HG03460 (cell line): Measurements from ENCODE around the gene LYRM4.
"Not testable (repeated sequence)": the region's sequence is repeated elsewhere in the genome, so short reads cannot be mapped to it uniquely, and the experiment has no call there.

ENCODE experiments used
- ATAC-seq: cut with Tn5 transposase; IDR thresholded peaks from one replicate; pipeline ENCODE4 v1.9.1; 2021; ENCODE audit not compliant: unreplicated experiment

Gene LYRM4

DNA sequence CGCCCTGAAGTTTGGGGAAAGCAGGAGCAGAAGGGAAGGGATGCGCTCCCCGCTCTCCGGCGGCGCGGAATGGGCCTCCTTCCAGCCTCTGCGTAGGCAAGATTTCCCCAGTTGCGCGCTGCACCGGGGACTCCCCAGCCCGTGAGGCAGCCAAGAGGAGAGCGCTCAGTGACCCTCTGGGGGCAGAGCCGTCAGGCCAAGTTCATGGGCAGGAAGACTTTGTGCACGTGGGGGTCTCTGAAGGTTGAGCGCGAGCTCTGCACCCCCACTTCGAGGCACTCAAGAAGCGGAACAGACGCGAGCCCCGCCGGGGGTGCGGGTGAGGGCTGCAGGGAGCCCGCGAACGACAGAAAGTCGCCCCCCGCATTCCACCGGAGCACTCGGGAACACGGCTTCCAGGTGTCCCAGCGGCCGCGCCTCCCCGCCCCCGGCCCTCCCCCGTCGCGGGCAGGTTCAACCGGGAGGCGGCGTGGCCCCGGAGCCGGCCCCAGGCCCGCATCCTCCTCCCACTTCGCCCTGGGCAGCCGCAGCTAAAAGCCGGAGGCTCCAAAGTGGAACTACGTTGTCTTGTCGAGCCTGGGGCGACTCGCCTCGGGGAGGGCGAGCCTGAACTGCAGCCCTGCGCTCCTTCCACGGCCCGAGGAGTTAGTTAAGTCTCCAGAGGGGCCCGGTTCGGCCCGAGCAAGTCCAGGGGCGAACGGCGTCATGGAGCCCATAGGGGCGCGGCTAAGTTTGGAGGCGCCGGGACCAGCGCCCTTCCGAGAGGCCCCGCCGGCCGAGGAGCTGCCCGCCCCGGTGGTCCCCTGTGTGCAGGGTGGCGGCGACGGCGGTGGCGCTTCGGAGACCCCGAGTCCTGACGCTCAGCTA is 175.7 kb downstream of the LYRM4 start, which contains the start of gene PPP1R3G:
PPP1R3G (plus strand) TSS at position 561 of the 867 bp plus-strand sequence; CDS start at position 706, 145 bp downstream.
- ATAC-seq: peak; percentile 48

DNA sequence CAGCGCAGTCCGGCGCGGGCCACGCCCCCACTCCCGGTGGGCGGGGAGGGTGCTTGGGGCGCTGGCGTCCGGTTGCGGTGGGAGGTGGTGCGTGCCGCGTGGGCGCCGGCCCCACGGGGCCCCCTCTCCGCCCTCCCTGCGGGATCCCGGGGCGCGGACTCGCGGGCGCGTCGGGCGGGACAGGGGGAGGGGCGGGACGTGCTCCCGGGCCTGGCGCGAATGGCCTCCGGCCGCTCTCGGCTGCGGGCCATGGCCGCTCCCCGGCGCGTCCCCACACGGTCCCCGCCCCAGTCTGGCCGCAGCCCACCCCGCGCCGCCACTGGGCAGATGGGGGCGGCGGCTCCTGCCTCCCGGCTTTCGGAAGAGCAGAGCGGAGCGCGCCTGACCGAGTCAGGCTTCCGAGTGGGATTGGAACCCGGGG is 176.4 kb downstream of the LYRM4 start:
- ATAC-seq: peak; percentile 28

DNA sequence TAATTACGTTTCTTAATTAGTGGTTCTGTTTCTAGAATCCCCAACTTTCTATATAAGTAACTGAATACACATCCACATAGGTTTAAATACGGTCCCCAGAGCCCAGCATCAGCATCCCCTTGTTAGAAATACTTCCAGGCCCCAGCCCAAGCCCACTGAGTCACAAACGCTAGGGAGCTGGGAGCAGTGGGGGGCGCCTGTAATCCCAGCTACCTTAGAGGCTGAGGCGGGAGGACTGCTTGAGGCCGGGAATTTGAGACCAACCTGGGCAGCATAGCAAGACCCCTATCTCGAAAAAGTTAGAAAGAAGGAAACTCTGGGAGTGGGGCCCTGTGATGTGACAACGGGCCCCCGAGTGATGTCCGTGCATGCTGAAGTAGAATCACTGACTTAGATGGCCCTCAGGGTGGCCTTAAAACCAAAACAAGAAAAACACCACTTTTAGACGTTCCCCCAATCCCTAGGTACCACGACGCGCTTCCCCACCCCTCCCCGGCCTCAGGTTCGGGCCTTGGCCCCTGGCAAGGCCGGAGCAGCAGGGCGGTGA is 176.9 kb downstream of the LYRM4 start:
- ATAC-seq: no peak

DNA sequence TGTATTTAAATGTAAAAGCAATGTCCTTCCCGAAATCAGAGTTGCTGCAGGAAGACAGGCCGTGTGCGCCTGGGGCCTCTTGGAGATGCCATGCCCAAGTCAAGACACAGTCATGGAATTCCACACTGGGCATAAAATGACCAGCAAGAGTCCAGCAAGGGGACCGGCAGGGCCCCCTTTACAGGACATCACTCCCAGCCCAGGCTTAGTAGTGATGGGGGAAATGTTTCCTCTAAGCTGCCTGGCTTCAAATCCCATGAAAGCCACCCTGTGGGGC is 177.5 kb downstream of the LYRM4 start:
- no peak for ATAC-seq

DNA sequence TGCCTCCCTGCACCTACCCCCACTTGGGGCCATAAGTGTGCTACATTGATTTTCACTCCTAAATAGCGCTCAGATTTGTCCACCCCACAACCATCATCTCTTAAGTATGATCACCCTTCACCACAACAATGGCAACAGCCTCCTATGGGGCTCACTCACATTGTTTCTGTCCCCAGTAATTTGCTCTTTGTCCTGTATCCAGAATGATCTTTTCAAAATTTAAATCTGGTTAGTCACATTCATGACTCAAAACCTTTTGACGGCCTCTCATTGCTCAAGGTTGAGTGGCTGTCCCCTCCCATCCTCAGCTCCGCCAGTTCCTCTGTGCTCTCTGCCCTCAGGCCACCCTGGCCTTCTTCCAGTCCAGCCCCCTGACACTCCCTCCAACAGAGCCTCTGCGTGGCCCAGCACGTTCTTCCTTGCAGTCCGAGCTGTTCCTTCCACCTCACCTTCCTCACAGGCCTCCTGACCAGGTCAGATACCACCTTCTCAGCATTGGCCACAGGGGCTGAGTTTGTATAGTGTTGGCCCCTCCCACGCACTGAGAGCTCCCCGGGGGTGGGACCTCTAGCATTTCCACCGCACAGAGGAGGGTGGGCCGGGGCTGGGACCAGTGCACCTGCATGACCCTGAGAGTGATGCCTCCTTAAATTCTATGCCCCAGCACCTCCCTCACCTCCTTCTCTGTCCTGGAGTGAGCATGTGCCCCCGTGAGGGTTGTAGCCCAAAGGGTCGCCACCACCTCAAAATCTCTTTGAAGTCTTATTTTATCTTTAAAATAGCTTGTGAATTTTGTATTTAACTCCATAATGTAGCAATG is 178.1 kb downstream of the LYRM4 start:
- ATAC-seq: no peak

DNA sequence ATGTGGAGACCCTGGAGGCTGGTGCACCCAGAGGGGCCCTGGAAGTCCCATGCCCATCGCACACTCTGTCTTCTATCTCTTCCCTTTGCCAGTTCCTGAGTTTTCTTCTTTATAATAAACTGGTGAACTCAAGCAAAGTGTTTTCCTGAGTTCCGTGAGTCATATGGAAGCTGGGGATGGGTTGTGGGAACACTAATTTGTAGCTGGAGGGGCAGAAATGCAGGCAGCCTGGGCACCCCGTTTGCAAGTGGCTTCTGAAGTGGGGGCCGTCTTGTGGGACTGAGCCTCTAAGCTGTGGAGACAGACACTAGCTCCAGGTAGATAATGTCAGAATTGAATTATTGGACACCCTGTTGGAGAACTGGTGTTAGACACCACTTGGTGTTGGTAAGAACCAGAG is 178.8 kb downstream of the LYRM4 start:
- ATAC-seq: no peak

DNA sequence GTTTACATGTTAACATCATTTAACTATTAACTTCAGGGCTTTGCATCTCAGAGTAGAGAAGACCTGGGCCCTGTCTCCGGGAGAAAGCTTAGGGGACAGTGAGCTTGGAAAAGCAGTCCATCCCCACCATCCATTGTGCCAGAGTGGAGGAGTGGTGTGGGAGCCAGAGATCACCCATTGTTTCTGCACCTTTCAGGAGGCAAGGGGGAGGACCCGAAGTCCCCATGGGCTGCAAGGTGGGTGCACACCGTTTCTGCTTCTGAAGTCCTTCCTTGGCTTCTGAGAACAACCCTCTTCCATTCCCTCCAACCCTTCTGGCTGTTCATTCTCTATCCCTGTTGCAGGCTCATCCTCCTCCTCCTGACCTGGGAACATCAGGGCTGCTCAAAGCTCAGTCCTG is 179.6 kb downstream of the LYRM4 start:
- ATAC-seq: no peak

DNA sequence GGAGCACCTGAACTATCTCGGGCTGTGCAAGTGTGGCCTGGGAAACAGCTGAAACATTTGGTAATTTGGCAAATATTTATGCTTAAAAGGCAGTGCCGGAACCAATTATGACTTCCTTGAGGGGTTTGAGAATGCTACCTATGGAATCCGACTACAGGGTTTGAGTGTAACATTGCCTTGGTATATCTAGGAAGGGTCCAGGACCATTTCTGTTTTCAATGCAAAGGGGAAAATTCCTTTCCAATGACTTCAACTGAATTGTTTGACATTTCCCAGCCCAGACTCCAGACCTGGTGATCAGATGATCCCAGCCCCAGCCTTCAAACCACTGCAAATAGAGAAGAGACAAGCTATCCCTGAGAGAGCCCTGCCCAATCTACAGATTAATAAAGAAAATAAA is 180.2 kb downstream of the LYRM4 start:
- ATAC-seq: no peak

DNA sequence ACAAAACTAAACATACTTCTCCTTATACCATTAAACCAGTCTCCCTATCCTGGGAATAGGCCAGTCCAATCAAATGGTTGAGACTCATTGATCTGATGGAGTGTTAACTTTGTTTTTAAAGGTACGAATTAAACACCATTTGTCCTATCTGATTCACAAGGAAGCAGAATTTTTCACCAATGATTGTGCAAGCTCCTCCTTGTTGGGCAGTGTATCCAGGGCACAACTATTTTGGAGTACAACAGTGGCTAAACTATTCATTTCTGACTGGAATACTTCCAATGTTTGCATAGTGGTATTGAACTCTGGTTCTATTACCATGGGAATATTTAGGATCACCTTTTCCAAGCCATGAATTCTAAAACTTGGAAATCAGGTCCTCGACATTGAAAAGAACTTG is 181.1 kb downstream of the LYRM4 start:
- no peak for ATAC-seq

DNA sequence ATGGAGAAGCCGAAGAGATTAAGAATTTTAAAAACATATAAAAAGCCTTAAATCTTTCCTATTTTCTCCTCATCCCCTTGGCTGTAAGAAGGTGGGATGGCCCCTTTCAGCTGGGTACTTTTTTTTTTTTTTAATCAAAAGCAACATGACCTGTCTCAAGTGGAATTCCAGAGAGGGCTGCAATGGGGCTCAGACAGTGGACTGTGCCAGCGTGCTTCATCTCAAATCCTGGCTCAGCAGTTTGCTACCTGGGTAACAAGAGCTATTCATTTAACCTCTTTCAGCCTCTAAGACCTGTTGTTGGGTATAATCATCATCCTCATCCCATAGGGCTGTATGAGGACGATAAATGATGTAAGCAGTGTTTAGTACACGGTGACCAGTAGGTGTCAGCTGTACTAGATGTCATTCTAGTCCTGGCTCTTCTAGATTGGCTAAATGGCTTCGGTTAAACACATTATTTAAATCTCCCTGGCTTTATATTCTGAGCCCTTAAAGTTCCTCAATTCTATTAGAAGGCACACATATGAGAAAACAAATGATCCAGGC is 182.6 kb downstream of the LYRM4 start:
- no peak for ATAC-seq

DNA sequence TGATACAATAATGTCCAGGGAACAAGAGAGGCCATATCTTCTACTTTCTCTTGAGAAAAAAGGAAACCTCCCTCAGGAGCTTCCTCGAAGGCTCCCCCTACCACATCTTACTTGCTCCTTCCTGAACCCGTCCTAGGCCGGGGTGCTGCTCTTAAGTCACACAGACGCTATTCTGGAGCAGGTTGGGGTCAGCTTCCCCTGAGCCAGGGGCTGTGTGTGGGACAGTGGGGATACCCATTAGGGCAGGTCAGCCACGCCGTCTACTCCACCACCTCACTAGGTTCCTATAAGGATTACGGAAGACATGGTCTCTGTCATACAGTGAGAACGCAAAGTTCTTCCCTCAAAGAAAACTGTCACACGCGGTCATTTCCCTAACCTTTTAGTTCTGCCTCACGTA is 183.8 kb downstream of the LYRM4 start:
- ATAC-seq: no peak

DNA sequence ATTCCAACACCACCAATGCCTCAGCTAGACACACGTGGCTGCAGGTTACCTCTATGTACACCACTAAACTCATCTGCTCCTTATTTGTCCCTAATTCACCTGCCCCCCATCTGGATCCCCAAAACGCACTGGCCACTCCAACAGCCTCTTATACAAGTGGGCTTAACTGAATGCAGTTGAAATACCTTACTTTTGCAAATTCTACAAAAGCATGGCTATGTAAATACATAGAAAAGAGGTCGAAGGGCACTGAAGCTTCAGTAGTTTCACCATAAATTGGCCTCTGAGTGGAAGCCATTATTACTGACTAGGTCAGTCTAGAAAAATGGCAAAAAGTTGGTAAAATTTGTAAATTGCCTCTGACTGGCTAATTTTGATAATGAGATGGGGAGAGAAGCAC is 186.8 kb downstream of the LYRM4 start:
- no peak for ATAC-seq

DNA sequence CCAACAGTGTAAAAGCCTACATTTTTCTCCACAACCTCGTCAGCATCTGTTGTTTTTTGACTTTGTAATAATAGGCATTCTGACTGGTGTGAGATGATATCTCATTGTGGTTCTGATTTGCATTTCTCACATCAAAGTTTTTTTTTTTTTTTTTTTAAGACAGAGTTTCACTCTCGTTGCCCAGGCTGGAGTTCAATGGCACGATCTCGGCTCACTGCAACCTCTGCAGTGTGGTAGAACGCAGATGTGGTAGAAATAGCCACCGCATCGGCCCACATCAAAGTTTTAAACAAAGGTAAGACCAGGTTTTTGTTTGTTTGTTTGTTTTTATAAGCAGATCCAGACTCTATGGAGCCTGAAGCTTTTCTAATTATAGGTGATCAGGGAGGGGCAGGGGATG is 188.3 kb downstream of the LYRM4 start:
- no peak for ATAC-seq

DNA sequence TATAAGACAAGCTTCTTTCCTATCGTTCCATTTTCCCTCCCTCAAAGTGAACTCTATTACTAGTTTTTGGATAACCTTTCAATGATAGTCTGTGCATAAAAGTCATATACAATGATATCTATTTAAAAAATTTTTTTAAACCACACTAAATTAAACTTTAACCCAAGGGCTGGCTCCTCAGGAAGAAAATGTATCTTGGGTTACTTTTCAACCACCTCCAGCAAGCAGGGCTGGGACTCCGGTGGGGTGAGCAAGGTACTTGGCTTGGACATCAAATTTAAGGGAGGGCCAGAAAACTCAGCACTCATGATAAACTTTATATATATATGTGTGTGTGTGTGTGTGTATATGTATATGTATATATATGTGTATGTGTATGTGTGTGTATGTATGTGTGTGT is 189.5 kb downstream of the LYRM4 start:
- ATAC-seq: no peak

DNA sequence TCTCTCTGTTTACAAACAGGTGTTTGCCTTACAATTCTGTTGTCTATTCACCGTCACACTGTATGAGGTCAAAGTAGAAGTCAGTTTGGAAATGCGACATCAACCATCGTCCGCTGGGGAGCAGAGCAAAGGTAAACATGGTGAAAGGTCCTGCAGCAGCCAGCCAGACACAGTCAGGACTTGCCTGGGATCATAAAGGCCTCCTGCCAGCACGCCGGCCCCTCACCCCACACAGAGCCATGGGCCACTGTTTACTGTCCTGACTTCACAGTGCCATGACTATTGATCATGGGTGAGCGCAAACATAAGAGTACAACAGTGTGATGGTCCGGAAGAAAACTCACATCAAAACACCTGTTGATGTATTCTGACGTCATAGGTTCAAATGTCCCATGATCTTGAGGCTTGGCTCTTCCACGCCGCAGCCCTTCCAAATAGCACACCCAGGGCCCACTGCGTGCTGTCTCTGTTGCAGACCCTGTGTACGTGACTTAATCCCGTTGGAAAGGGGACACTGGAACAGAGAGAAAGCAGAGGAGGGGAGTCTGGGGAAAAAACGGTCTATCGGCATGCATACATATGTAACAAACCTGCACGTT is 192.5 kb downstream of the LYRM4 start:
- no peak for ATAC-seq

DNA sequence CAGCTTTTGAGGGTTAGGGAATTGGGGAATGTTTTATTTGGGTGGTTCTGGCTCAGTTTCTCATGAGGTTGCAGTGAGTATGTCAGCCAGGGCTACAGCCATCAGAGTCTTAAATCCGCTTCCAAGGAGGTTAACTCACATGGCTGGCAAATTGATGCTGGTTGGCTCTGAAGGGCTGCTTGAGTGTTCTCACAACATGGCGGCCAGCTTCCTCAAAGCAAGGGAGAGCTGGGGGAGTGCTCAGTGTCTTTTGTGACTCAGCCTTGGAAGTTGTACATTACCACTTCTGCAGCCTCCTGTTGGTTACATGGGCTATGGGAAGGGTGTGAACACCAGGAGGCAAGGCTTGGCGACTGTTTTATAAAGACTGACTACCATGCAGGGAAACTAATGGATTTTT is 193.4 kb downstream of the LYRM4 start:
- ATAC-seq: no peak

DNA sequence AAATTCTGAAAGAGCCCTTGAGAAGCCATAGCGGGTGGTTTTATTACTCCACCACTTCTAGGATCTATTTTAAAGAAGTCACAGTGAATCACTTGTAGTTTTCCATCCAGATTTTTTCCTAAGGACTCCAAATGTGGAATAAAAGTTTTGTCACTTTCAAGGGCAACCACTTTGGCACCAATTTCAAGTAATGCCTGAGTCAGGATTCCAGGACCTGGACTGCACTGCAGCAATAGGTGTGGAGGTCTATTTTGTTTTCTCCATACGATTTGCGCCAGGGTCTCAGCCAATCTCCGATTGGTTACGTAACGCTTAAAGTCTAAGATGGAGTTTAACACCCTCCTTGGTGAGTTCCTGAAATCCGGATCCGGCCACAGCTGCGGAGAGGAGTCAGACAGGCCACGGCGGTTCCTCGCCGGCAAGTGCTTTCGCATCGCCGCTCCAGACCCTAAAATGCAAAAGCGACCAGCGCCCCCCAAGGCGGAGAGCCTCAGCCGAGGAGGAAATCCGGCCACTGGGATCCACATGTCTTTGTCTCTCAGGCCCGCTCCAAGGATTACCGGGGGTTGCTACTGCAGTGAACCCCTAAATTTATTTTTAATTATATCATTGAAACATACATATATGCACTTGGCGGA is 194.2 kb downstream of the LYRM4 start:
- ATAC-seq: no peak

DNA sequence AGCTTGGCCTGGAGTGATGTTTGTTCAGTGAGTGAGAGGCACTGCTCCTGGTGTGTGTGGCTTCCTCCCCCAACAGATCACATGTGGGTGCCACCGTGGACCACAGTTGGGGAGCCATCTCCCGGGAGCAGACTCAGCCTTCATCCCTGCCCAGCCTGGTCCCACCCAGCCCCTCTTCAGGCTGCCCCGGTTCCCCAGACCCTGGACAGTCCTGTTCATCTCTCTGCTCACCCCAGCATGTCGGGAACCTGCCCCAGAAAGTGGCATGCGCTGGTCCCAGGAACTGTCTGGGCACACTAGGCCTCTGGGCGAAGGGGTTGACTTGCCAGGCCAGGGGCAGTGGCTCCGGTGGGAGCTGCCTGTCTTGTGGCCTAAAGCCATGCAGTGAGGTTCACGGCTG is 197.1 kb downstream of the LYRM4 start:
- ATAC-seq: no peak

DNA sequence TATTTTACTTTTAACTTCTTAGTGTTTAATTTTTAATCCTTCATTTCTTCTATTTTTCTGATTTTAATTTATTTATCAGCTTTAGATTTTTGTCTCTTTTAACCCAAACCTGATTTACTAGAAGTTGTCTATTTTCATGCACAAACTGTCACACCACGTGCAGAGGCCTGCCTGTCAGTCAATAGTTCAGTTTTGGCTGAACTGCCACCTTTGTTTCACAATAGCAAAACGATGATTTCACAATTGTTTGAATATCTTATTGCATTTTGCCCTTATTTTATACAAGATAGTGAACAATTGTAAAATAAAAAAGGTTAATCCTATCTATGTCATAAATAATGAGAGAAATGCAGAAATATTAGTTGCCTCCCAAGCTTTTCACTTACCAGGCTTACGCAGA is 199.6 kb downstream of the LYRM4 start:
- ATAC-seq: no peak

DNA sequence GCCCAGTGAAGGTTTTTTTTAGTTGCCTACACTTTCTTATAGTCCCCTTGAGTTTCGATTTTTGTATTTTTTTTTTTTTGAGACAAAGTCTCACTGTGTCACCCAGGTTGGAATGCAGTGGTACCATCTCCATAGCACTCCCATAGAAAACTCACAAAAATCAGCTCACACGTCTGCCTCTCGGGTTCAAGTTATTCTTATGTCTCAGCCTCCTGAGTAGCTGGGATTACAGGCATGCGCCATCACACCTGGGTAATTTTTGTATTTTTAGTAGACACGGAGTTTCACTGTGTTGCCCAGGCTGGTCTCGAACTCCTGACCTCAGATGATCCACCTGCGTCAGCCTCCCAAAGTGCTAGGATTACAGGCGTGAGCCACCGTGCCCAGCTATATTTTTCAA is 200.3 kb downstream of the LYRM4 start:
- ATAC-seq: not testable (repeated sequence)
